Esophagus squamous epithelium (tissue), 4 donors: ENCODE results near the gene ABCG4.

Experiments
- CTCF ChIP-seq, 6 experiments: fragments of 450-650 bp in 4 of 6; fragments of 200-600 bp in 2 of 6; sonication (generic) in 2 of 6; IDR thresholded peaks; one replicate each; pipeline ENCODE4 v1.5.1; 2016 to 2019; ENCODE audit warnings: antibody characterized with exemption in 6 of 6, mild to moderate bottlenecking in 4 of 6, moderate library complexity in 4 of 6
- POLR2A ChIP-seq, 4 donors: fragments of 450-650 bp; IDR thresholded peaks; one replicate each; pipeline ENCODE4 v1.6.1; 2017; ENCODE audit warnings: antibody characterized with exemption in 4 of 4, mild to moderate bottlenecking in 4 of 4, moderate library complexity in 3 of 4

- TF ChIP-seq CTCF (IDR thresholded peaks at IDR 0.05) = no peak
- no peak for TF ChIP-seq POLR2A (IDR thresholded peaks at IDR 0.05)
Measured at GRCh38 chr11:119178166-119178680, 29.4 kb downstream of the ABCG4 start.
